Measurements from ENCODE around the gene PRKCA. TPM values are rescaled to one million over a fixed set of nuclear protein-coding genes. Genes with fewer than 3 reads are reported as not detected.
A peak's percentile ranks its signal among the peaks of the same experiment; 100 is the strongest.

The PRKCA gene
- total and polyA plus RNA-seq, 2 donors: 15.6 to 24.4 TPM

DNA sequence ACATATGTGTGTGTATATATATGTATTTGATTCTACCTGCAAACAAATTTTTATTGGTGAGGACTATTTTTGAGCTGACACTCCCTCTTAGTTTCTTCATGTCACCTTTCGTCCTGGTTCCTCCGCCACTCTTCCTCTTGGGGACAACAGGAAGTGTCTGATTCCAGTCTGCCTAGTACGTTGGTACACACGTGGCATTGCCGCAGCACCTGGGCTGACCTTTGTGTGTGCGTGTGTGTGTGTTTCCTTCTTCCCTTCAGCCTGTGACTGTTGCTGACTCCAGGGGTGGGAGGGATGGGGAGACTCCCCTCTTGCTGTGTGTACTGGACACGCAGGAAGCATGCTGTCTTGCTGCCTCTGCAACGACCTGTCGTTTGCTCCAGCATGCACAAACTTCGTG lies 503.2 kb downstream of the PRKCA start:
- DNase-seq (ENCODE audit: extremely low spot score): no peak
- H3K27ac ChIP-seq (ENCODE audit: low read depth): no peak overlapping the region
- 60% methylated on average over 10 of the region's 10 CpGs for WGBS
- no peaks in the 10 kb centered on the region for H3K36me3 ChIP-seq (ENCODE audit: insufficient read depth)
- H3K4me3 ChIP-seq (ENCODE audit: low read depth, low read length): no peak overlapping the region
- H3K4me1 ChIP-seq (ENCODE audit: insufficient read depth): no peaks in the 10 kb centered on the region

DNA sequence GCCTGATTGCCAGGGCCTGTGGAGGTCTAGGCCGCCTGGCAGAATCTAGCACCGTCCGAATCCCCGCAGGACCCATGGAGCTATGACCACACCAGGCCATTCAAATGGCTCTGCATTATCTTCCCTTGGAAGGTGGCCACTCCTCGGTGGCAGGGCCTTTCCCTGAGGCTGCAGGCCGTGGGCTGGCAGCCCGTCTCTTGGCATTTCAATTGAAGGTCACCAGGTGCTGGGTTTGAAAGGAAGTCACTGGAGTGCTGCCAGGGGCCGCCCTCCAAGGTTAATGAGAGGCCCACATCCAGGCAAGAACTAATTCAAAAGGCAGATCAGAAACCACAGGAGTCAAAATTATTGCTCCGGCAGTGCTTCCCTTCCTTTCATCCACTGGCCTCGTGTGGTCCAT lies 504.8 kb downstream of the PRKCA start:
- DNase-seq (ENCODE audit: extremely low spot score): no peak
- 81% methylated on average over 10 of the region's 10 CpGs for WGBS

DNA sequence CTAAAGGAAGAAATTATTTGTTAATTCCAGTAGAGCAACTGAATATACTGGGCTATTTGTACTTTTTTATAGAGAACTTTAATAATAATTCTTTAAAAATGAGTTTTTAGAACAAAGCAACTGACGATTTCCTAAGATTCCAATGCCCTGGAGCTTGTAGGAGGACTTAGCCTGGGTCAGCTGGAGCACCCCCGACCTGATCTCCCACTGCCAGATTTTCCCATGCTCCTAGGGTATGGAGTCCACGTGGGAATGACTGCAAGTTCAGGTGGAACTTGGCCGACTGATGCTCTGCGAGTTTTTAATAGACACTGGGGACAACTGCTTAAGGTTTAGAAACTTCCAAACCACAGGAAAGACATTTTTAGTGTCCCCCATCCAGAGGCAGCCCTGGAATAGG lies 507.0 kb downstream of the PRKCA start:
- DNase-seq (ENCODE audit: extremely low spot score): no peak
- Histone ChIP-seq H3K4me3 (ENCODE audit: low read depth, low read length) (no peak overlapping the region), H3K27ac (ENCODE audit: low read depth) (no peak overlapping the region), H3K4me1 (ENCODE audit: insufficient read depth) (no peaks in the 10 kb centered on the region), H3K36me3 (ENCODE audit: insufficient read depth) (no peaks in the 10 kb centered on the region)
- WGBS: 89% methylated on average over 5 of the region's 5 CpGs

More for the DNA sequence above, 504.8 kb downstream of the PRKCA start:
- H3K4me3 ChIP-seq (ENCODE audit: low read depth, low read length): no peak overlapping the region
- H3K27ac ChIP-seq (ENCODE audit: low read depth): no peak overlapping the region
- no peaks in the 10 kb centered on the region for H3K4me1 ChIP-seq (ENCODE audit: insufficient read depth)
- H3K36me3 ChIP-seq (ENCODE audit: insufficient read depth): no peaks in the 10 kb centered on the region

DNA sequence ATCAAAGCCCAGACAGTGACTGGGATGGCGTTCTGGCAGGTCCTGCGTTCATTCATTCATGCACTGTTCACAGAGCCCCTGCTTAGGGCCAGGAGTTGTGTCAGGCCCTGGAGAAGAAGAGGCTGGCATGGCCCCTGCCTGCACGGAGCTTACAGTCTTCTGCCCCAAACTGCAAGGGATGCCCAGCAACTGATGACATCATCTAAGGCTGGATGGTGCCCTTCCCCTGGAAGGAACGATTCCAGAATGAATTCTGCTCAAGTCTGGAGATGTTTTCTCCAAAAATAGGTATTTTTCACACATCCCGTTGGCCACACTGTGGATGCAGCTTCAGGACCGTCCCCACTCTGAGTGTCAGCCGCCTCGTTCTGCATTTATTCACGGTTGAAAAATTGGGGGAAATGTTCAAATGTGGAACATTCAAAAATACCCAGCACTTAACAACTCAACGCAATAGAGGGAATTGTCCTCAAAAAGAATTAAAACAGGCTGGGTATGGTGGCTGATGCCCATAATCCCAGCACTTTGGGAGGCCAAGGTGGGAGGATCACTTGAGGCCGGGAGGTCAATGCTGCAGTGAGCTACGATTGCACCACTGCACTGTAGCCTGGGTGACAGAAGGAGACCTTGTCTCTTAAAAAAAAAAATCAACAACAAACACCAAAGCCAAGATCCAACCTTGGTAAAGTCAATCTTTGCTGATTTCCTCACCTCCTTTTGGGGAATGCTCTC lies 508.7 kb downstream of the PRKCA start:
- 91% methylated on average over 12 of the region's 12 CpGs for WGBS
- Histone ChIP-seq H3K36me3 (ENCODE audit: insufficient read depth) (no peaks in the 10 kb centered on the region), H3K4me3 (ENCODE audit: low read depth, low read length) (no peak overlapping the region), H3K27ac (ENCODE audit: low read depth) (no peak overlapping the region), H3K4me1 (ENCODE audit: insufficient read depth) (no peaks in the 10 kb centered on the region)
- DNase-seq (ENCODE audit: extremely low spot score): no peak

DNA sequence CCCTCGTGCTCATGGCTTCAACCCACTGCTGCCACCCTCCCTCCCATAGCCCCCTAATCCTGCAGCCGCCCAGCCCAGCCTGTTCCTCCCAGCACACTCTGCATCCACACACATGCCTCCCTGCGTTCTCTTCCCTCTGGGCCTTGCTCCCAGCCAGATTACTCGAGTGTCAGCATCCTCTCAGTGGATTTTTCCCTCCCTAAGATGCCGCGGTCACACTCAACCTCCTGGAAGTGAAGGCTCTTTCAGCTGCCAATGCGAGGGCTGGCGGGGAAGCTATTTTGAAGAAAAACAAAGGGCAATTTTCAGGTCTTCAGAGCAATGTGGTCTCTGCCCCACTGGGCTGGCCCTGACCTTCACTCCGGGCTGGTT lies 509.3 kb downstream of the PRKCA start:
- WGBS: 68% methylated on average over 9 of the region's 9 CpGs
- no peak overlapping the region for H3K27ac ChIP-seq (ENCODE audit: low read depth)
- DNase-seq (ENCODE audit: extremely low spot score): no peak
- no peaks in the 10 kb centered on the region for H3K4me1 ChIP-seq (ENCODE audit: insufficient read depth)
- H3K4me3 ChIP-seq (ENCODE audit: low read depth, low read length): no peak overlapping the region
- H3K36me3 ChIP-seq (ENCODE audit: insufficient read depth): no peaks in the 10 kb centered on the region

DNA sequence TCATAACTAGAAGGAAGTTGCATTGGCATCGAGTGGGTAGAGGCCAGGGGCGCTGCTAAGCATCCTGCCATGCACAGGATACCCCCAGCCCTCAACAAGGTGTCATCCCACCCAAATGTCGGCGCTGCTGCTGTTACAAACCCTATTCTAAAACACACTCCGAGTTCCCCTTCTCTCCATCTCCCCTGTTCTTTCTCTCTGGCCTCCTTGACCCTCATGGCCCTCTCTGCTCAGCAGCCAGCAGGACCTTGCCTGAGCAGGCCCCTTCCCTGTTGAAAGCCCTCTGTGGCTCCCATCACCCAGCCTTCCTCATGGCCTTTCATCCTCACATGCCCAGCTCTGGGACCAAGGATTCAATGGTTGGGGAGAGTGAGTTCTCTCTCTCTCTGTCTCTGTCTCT lies 510.2 kb downstream of the PRKCA start:
- H3K27ac ChIP-seq (ENCODE audit: low read depth): no peak overlapping the region
- H3K4me1 ChIP-seq (ENCODE audit: insufficient read depth): no peaks in the 10 kb centered on the region
- WGBS: 90% methylated on average over 5 of the region's 5 CpGs
- H3K36me3 ChIP-seq (ENCODE audit: insufficient read depth): no peaks in the 10 kb centered on the region
- no peak for DNase-seq (ENCODE audit: extremely low spot score)
- H3K4me3 ChIP-seq (ENCODE audit: low read depth, low read length): no peak overlapping the region

DNA sequence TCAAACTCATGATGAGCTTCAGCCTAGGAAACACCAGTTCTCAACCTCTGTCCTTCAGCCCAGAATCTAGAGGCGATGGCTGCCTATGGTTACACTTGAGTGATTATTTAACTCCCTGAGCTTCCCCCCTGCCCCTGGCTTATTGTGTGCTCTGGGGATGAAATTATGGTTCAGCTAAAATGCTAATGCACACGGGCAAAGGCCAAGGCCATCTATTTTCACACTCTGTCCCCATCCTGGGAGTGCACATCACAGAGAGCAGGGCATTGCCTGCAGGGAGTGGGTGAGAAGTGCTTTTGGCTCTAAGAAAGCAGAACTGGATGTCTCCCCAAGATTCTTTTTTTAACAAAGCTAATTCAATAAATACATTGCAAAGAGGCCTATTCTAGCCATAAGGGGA lies 510.9 kb downstream of the PRKCA start:
- Histone ChIP-seq H3K4me1 (ENCODE audit: insufficient read depth) (no peaks in the 10 kb centered on the region), H3K27ac (ENCODE audit: low read depth) (no peak overlapping the region), H3K4me3 (ENCODE audit: low read depth, low read length) (no peak overlapping the region), H3K36me3 (ENCODE audit: insufficient read depth) (no peaks in the 10 kb centered on the region)
- WGBS: 71% methylated on average over 2 of the region's 2 CpGs
- no peak for DNase-seq (ENCODE audit: extremely low spot score)

DNA sequence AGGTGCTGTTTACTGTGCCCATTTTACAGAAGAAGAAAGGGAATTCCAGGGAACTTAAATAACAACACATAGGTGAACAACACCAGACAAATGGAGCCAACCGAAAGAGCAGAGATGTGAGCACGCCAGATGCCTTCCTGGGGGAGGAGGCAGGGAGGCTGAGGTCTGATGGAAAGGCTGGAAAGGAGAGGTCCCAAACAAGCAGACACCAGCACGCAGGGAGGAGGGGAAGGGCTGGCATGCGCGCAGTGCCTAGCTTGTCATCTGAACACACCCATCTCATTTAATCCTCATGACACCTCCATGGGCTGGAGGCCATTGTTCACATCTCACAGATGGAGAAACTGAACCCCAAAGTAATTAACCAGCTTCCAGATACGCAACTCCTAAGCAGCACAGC lies 511.6 kb downstream of the PRKCA start:
- no peak for DNase-seq (ENCODE audit: extremely low spot score)
- no peak overlapping the region for H3K4me3 ChIP-seq (ENCODE audit: low read depth, low read length)
- H3K27ac ChIP-seq (ENCODE audit: low read depth): no peak overlapping the region
- no peaks in the 10 kb centered on the region for H3K4me1 ChIP-seq (ENCODE audit: insufficient read depth)
- 93% methylated on average over 6 of the region's 6 CpGs for WGBS
- H3K36me3 ChIP-seq (ENCODE audit: insufficient read depth): no peaks in the 10 kb centered on the region

DNA sequence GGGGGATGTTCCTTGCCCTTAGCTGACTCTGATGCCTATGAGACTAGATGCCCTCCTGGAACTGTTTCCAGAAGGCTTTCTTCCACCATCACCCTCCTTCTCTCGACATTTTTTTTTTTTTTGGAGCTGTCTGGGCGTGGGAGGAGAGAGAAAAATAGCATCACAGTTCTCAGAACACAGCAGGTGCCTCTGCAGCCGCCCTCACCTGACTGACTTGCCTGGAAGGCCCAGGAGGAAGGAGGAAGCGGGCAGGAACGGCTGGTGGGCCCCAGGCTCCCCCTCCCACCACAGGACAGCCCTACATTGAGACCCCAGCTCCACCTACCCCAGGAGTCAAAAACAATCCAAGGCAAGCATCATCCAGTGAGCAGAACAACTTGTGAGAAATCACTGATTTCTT lies 512.2 kb downstream of the PRKCA start:
- Histone ChIP-seq H3K4me1 (ENCODE audit: insufficient read depth) (no peaks in the 10 kb centered on the region), H3K36me3 (ENCODE audit: insufficient read depth) (no peaks in the 10 kb centered on the region), H3K4me3 (ENCODE audit: low read depth, low read length) (no peak overlapping the region), H3K27ac (ENCODE audit: low read depth) (no peak overlapping the region)
- WGBS: 49% methylated on average over 5 of the region's 5 CpGs
- no peak for DNase-seq (ENCODE audit: extremely low spot score)

DNA sequence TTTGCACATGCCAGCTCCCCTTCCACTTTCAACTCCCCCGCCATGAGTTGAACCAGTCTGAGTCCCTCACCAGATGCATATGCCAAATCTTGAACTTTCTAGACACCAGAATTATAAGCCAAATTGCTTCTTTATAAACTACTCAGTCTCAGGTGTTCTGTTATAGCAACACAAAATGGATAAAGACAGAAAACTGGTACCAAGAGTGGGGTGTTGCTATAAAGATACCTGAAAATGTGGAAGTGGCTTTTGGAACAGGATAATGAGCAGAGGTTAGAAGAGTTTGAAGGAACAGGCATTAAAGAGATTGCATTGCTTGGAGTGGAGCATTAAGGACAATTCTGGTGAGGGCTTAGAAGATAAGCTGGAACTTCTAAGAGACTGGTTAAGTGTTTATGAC lies 515.3 kb downstream of the PRKCA start:
- WGBS: 94% methylated on average over 1 of the region's 1 CpG
- no peaks in the 10 kb centered on the region for H3K36me3 ChIP-seq (ENCODE audit: insufficient read depth)
- no peaks in the 10 kb centered on the region for H3K4me1 ChIP-seq (ENCODE audit: insufficient read depth)
- DNase-seq (ENCODE audit: extremely low spot score): no peak
- H3K4me3 ChIP-seq (ENCODE audit: low read depth, low read length): no peak overlapping the region
- H3K27ac ChIP-seq (ENCODE audit: low read depth): no peak overlapping the region

DNA sequence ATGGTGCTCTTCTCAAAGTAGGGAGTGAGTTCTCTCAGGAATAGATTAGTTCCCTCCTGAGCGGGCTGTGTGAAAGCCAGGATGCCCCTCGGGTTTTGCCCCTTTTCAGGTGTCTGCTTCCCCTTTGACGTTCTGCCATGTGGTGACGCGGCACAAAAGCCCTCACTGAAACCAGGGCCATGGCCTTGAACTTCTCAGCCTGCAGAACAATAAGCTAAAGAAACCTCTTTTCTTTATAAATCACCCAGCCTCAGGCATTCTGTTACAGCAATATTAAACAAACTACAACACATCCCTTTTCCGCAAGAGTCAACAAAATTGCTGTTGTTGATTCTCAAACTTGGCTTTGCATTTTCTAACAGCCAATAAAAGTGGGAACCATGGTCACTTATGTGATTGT lies 517.1 kb downstream of the PRKCA start:
- no peak overlapping the region for H3K4me3 ChIP-seq (ENCODE audit: low read depth, low read length)
- 88% methylated on average over 6 of the region's 6 CpGs for whole genome bisulfite sequencing
- H3K36me3 ChIP-seq (ENCODE audit: insufficient read depth): no peaks in the 10 kb centered on the region
- DNase-seq (ENCODE audit: extremely low spot score): no peak
- H3K4me1 ChIP-seq (ENCODE audit: insufficient read depth): no peaks in the 10 kb centered on the region
- H3K27ac ChIP-seq (ENCODE audit: low read depth): no peak overlapping the region

DNA sequence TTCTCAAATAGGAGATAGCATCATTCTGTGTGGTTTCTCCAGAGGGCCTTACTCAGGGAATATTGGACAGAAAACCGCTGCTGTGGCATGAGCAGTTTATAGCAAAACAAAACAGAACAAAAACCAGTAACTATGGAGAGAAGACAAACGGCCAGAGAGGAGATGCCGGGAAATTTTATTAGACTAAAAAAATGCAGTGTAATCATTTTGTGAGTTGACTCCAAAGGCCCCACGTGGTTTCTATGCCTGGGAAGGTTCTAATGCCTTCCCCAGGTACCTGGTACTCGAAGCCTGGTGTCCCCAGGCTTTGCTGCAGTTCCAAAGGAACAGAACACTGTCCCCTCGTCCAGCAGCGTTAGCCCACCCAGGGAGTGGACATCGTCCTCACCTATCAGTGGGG lies 519.6 kb downstream of the PRKCA start:
- H3K27ac ChIP-seq (ENCODE audit: low read depth): no peak overlapping the region
- no peak for DNase-seq (ENCODE audit: extremely low spot score)
- no peaks in the 10 kb centered on the region for H3K36me3 ChIP-seq (ENCODE audit: insufficient read depth)
- H3K4me1 ChIP-seq (ENCODE audit: insufficient read depth): no peaks in the 10 kb centered on the region
- 49% methylated on average over 8 of the region's 8 CpGs for WGBS
- H3K4me3 ChIP-seq (ENCODE audit: low read depth, low read length): no peak overlapping the region

DNA sequence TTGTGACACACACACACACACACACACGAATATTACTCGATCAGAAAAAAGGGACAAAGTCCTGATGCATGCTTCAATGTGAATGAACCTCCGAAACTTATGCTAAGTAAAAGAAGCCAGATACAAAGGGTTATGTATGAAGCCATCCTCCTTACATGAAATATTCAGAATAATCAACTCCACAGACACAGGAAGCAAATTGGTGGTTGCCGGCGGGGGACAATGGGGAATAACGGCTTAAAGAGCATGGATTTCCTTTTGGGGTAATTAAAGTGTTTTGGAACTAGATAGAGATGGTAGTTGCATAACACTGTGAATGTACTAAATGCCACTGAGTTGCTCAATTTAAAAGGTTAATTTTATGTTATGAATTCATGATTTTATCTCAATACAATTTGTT lies 524.4 kb downstream of the PRKCA start:
- 74% methylated on average over 6 of the region's 6 CpGs for WGBS

DNA sequence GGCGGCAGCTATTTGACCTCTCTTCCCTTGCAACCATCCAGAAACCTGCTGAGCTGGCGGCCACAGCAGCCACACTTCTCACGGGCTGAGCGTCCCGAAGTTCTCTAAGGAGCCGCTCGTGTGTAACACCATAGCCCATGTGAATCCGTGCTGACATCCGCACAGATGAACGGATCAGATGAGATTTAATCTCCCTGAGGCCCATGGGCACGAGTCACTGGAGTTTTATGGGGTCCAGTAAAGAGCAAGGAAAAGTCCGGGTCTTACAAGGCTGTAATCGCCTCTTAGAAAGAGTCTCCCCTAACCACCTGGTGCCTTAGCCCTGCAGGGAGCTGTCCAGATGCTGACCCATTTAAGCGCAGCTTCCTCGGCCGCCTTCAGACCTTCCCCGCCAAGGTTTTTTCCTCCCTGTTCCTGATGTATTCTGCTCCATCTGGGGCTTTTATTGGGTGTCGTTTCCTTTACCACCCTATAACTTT lies 527.0 kb downstream of the PRKCA start:
- DNase-seq (ENCODE audit: extremely low spot score): peak; percentile 28
- Histone ChIP-seq H3K36me3 (ENCODE audit: insufficient read depth) (no peaks in the 10 kb centered on the region), H3K4me3 (ENCODE audit: low read depth, low read length) (no peak overlapping the region), H3K4me1 (ENCODE audit: insufficient read depth) (no peaks in the 10 kb centered on the region), H3K27ac (ENCODE audit: low read depth) (no peak overlapping the region)
- WGBS: 2% methylated on average over 18 of the region's 18 CpGs

More for the DNA sequence above, 524.4 kb downstream of the PRKCA start:
- no peak for DNase-seq (ENCODE audit: extremely low spot score)
- Histone ChIP-seq H3K4me1 (ENCODE audit: insufficient read depth) (no peaks in the 10 kb centered on the region), H3K27ac (ENCODE audit: low read depth) (no peak overlapping the region), H3K4me3 (ENCODE audit: low read depth, low read length) (no peak overlapping the region), H3K36me3 (ENCODE audit: insufficient read depth) (no peaks in the 10 kb centered on the region)

DNA sequence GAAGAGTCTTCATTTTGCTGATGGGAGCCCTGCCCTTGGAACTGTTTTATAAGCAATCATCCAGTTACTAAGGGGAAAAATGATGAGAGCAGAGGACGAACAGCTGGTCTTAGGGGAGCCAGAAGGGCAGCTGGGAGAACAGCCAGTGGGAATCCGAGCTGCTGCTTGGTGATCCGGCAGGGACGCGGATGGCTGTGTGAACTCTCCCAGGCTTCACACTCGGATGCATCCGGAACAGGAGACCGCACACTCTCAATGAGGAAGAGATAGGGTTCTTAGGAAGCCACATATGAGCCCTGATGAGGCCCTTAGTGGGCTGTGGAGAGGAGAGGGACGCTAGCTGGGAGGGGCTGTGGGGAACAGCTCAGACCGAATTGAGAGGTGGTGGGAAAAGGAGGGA lies 527.5 kb downstream of the PRKCA start:
- H3K4me3 ChIP-seq (ENCODE audit: low read depth, low read length): no peak overlapping the region
- no peak for DNase-seq (ENCODE audit: extremely low spot score)
- no peaks in the 10 kb centered on the region for H3K4me1 ChIP-seq (ENCODE audit: insufficient read depth)
- H3K27ac ChIP-seq (ENCODE audit: low read depth): no peak overlapping the region
- H3K36me3 ChIP-seq (ENCODE audit: insufficient read depth): no peaks in the 10 kb centered on the region
- WGBS: 8% methylated on average over 10 of the region's 10 CpGs
